PC-3 (cell line): ENCODE results near the gene ZBTB48.

ENCODE experiments used
- CTCF ChIP-seq: fragments of 300-600 bp; sonication (generic); conservative IDR thresholded peaks from 2 replicates; pipeline ENCODE4 v1.5.1; 2017; ENCODE audit warnings: antibody characterized with exemption, low read depth, mild to moderate bottlenecking, low read length
- EZH2 ChIP-seq: fragments of 300-600 bp; sonication (generic); IDR thresholded peaks from one replicate; pipeline ENCODE4 v1.6.1; 2017; ENCODE audit warnings: antibody characterized with exemption, mild to moderate bottlenecking, low read length; ENCODE audit not compliant: unreplicated experiment
- EZH2phosphoT487 ChIP-seq: fragments of 300-600 bp; sonication (generic); IDR thresholded peaks from 2 replicates; pipeline ENCODE4 v1.6.1; 2018; ENCODE audit warnings: mild to moderate bottlenecking, antibody characterized with exemption, low read length, borderline replicate concordance

- TF ChIP-seq CTCF, result no peak
- no peak for TF ChIP-seq EZH2phosphoT487
- TF ChIP-seq EZH2, result no peak
Observed at GRCh38 chr1:6579374-6580118, at the start of gene ZBTB48.
